GM12892 (cell line): ENCODE measurements around the gene ZBTB46.

Experiments used
- POLR2A ChIP-seq: IDR thresholded peaks from 2 replicates; pipeline ENCODE4 v1.6.1; 2011; ENCODE audit warnings: low read depth, low read length, control low read depth
- POLR2AphosphoS5 ChIP-seq: IDR thresholded peaks from 2 replicates; pipeline ENCODE4 v1.6.1; 2011; ENCODE audit warnings: low read depth, low read length, control low read depth
- TAF1 ChIP-seq: IDR thresholded peaks from 2 replicates; pipeline ENCODE4 v1.6.1; 2011; ENCODE audit warnings: low read depth, mild to moderate bottlenecking, control low read depth, low read length, borderline replicate concordance

- TF ChIP-seq POLR2AphosphoS5 = no peak
- no peak for TF ChIP-seq POLR2A
- no peak for TF ChIP-seq TAF1
Measured at GRCh38 chr20:63765082-63765873, 65.8 kb downstream of the ZBTB46 start.
